ENCODE results near the gene CRAMP1.
A peak's percentile ranks its signal among the peaks of the same experiment; 100 is the strongest.
"Not testable (repeated sequence)": the region's sequence is repeated elsewhere in the genome, so short reads cannot be mapped to it uniquely, and the experiment has no call there.

Gene CRAMP1

DNA sequence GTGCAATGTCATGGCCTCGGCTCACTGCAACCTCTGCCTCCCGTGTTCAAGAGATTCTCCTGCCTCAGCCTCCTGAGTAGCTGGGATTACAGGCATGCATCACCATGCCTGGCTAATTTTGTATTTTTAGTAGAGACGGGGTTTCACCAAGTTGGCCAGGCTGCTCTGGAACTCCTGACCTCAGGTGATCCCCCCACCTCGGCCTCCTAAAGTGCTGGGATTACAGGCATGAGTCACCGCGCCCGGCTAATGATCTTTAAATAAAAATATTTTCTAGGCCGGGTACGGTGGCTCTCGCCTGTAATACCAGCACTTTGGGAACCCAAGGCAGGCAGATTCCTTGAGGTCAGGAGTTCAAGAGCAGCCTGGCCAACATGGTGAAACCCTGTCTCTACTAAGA, 106.1 kb downstream of the CRAMP1 start:
- DNase-seq: not testable (repeated sequence)

DNA sequence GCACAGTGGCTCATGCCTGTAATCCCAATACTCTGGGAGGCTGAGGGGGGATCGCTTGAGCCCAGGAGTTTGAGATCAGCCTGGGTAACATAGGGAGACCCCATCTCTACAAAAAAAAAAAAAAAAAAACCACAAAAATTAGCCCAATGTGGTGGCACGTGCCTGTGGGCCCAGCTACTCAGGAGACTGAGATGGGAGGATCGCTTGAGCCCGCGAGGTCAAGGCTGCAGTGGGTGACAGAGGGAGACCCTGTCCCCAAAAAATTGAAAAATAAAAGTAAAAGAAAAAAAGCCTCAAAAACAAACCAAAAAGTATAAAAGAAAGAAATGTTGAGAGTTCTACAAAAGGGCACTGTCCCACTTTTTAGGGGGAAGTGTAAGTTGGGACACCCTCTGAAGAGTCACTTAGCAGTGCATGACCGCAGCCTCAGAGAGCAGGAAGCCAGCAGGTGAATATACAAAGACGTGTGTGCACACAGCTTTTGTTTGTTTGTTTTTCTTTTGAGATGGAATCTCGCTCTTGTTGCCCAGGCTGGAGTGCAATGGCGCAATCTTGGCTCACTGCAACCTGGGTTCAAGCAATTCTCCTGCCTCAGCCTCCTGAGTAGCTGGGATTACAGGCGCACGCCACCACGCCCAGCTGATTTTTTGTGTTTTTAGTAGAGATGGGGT, 107.5 kb downstream of the CRAMP1 start:
- not testable (repeated sequence) for DNase-seq

DNA sequence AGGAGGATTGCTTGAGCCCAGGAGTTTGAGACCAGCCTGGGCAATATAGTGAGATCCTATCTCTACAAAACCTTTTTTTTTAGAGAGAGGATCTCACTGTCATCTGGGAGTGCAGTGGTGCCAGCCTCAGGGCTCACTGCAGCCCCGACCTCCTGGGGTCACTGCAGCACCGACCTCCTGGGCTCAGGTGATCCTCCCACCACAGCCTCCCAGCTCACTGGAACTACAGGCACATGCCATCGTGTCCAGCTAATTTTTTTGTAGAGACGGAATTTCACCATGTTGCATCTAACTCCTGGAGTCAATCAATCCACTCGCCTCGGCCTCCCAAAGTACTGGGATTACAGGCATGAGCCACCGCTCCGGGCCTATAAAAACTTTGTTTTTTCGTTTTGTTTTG, 109.2 kb downstream of the CRAMP1 start:
- DNase-seq: no peak

DNA sequence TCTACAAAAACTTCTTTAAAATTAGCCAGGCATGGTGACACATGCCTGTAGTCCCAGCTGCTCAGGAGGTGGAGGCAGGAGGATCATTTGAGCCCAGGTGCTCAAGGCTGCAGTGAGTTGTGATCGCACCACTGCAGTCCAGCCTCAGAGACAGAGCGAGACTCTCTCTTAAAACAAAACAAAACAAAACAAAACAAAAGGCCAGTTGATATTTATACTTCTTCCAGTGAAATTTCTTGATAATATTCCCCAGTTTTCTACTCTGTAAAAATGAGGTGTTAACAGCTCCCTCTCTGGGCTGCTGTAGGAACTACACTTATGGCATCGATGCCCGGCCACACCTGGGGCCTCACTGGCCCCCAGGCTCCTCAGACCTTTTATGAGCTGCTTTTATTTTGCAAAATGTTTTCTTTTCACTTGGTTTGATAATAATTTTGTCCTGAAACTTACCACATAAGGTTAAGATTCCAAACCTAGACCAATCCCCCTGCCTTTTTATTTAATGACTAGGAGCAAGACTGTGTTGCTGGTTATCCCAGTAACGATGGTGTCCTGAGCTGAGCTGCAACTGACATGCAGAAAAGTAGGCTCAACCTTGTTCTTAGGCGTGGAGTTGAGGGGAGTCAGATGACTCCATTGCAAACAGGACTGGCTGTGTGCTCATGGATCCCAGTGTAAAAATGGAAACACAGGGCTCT, 111.4 kb downstream of the CRAMP1 start:
- peak; percentile 50 for DNase-seq

DNA sequence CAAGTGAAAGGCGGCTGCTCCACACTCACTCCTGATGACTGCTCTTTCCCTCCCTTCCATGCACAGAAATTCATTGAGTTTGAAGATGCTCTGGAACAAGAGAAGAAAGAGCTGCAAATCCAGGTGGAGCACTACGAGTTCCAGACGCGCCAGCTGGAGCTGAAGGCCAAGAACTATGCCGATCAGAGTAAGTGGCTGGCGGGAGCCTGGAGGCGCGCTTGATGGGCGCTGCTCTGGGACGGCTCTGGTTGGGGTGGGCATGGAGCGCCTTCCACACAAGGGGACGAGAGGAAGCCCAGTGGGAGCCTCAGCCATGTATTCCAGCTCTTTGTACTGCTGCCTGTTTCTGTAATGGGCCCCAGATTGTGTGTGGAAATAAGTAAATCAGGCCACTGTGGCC, 112.3 kb downstream of the CRAMP1 start:
- no peak for DNase-seq

DNA sequence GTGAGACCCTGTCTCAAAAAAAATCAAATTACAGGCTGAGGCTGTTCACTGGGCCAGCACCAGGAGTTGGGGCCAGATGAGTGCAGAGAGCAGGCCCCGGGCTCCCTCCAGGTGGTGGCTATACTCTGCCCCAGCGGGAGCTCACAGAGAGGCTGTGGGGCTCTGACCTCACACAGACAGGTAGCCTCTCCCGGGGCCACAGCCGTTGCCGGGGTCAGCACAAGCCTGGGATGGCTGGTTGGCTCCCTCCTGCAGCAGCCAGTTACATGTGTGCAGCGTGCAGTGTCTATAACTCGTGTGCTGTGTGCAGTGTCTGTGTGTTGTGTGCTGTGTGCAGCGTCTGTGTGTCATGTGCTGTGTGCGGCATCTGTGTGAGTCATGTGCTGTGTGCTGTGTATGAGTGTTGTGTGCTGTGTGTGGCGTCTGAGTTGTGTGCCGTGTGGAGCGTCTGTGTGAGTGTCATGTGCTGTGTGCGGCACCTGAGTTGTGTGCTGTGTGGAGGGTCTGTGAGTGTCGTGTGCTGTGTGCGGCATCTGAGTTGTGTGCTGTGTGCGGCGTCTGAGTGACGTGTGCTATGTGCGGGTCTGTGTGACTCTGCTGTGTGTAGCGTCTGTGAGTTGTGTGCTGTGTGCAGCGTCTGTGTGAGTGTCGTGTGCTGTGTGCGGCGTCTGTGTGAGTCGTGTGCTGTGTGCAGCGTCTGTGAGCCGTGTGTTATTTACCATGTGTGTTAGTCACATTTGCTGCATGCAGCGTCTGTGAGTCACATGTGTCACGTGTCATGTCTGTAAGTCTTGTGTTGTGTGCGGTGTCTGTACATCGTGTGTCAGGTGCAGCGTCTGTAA, 114.7 kb downstream of the CRAMP1 start:
- DNase-seq: no peak

Data from activated naive CD4-positive, alpha-beta T cell treated with Interleukin-2 at 50 U/mL for 16 hours (primary cell).